ENCODE data around the gene EYS. TPM values are rescaled to one million over a fixed set of nuclear protein-coding genes. Genes with fewer than 3 reads are reported as not detected.

EYS gene
- total and polyA plus RNA-seq, 2 of the 13 experiments (the other 11 are each of a cell fraction or from before 2014, with no cell fraction given), result 0.04 to 0.07 TPM

DNA sequence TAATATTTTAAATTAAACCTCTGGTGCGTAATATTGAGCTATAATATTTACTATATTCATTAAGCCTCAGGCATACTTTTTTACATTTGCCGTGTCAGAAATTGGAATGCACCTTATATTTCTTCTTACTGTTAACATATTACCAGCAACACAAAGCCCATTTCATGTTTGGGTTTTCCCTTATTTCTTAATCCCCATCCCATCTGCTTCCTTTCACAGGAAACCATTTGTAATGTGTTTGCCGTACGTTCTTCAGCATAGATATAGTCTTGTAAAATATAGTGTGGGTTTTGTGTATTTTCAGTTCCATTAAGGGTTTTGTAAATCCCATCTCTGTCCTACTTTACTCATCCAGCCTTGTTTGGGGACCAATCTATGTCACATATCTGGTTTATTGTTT is 6.5 kb downstream of the EYS start:
- H3K27ac ChIP-seq (ENCODE audit: extremely low read length, insufficient read depth, low read length), result no peak overlapping the region
- no peak overlapping the region for H3K9ac ChIP-seq (ENCODE audit: insufficient read depth, low read depth, low read length)
- no peak for DNase-seq (ENCODE audit: low spot score)
- no peak overlapping the region for H3K4me2 ChIP-seq (ENCODE audit: low read depth, low read length)
- POLR2A ChIA-PET, result no interaction called here
- ATAC-seq, result no peak
- H3K9me3 ChIP-seq (ENCODE audit: low read length), result no peaks in the 10 kb centered on the region
- no peak for FAIRE-seq
- WGBS (ENCODE audit: low lambda C conversion rate), result 57% methylated on average over 4 of the region's 4 CpGs
- no peaks in the 10 kb centered on the region for H4K20me1 ChIP-seq (ENCODE audit: insufficient read depth, low read length)
- in situ Hi-C loops (cut with HindIII; ENCODE audit: extremely low pct_ligation_motif_present, low pct_unique_long_range_greater_than_20kb) (no loop called here), intact Hi-C loops (cut with micrococcal nuclease; ENCODE audit: unreplicated experiment) (no loop called here)
- no peaks in the 10 kb centered on the region for H3K79me2 ChIP-seq (ENCODE audit: insufficient read depth, low read length)
- no peak overlapping the region for H2AFZ ChIP-seq (ENCODE audit: low read length)
- no peaks in the 10 kb centered on the region for H3K4me1 ChIP-seq (ENCODE audit: insufficient read depth, low read length)
- no peak overlapping the region for H3K4me3 ChIP-seq (replicated peaks in 1 of 3; ENCODE audit: insufficient read depth in 1 of 3, low read depth in 2 of 3, low read length in 3 of 3)
- H3K36me3 ChIP-seq (replicated peaks in 1 of 2; ENCODE audit: control insufficient read depth in 1 of 2, insufficient read depth in 2 of 2, low read length in 2 of 2), result no peaks in the 10 kb centered on the region
- BruUV-seq (replicated peaks), result no TSS peak
- TF ChIP-seq NCOA2 (CRISPR knock-in tag; IDR thresholded peaks at IDR 0.05), result no peak
- no peak for TF ChIP-seq ZNF138 (CRISPR knock-in tag; IDR thresholded peaks at IDR 0.05; ENCODE audit: low read depth)
- TF ChIP-seq RAD51 (IDR thresholded peaks at IDR 0.05; ENCODE audit: borderline replicate concordance), result no peak
- TF ChIP-seq, protein P1, sequence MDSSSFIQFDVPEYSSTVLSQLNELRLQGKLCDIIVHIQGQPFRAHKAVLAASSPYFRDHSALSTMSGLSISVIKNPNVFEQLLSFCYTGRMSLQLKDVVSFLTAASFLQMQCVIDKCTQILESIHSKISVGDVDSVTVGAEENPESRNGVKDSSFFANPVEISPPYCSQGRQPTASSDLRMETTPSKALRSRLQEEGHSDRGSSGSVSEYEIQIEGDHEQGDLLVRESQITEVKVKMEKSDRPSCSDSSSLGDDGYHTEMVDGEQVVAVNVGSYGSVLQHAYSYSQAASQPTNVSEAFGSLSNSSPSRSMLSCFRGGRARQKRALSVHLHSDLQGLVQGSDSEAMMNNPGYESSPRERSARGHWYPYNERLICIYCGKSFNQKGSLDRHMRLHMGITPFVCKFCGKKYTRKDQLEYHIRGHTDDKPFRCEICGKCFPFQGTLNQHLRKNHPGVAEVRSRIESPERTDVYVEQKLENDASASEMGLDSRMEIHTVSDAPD (CRISPR knock-in tag; IDR thresholded peaks at IDR 0.05), result no peak
- TF ChIP-seq SP1 (IDR thresholded peaks at IDR 0.05), result no peak
- no peak for TF ChIP-seq SP1 (CRISPR knock-in tag; IDR thresholded peaks at IDR 0.05)
- TF ChIP-seq SRSF4 (IDR thresholded peaks at IDR 0.05; ENCODE audit: low read depth, low read length, poor library complexity, severe bottlenecking), result no peak
- no peak for TF ChIP-seq MLLT10 (CRISPR knock-in tag; IDR thresholded peaks at IDR 0.05)
- TF ChIP-seq EHMT2 (IDR thresholded peaks at IDR 0.05; ENCODE audit: borderline replicate concordance, low read depth, low read length), result no peak
- TF ChIP-seq TEAD2 (CRISPR knock-in tag; IDR thresholded peaks at IDR 0.05), result no peak
- no peak for TF ChIP-seq SP2 (CRISPR knock-in tag; IDR thresholded peaks at IDR 0.05)
- TF ChIP-seq ZNF530 (CRISPR knock-in tag; IDR thresholded peaks at IDR 0.05; ENCODE audit: low read depth), result no peak
- TF ChIP-seq RBAK (CRISPR knock-in tag; IDR thresholded peaks at IDR 0.05), result no peak
- no peak for TF ChIP-seq ATF7-NPFF (CRISPR knock-in tag; IDR thresholded peaks at IDR 0.05; ENCODE audit: low read depth)
- TF ChIP-seq ZSCAN31 (CRISPR knock-in tag; IDR thresholded peaks at IDR 0.05; ENCODE audit: low read depth), result no peak
- no peak for TF ChIP-seq ZBTB3 (CRISPR knock-in tag; IDR thresholded peaks at IDR 0.05; ENCODE audit: borderline replicate concordance, low read depth)
- no peak for TF ChIP-seq NFE2L1 (CRISPR knock-in tag; IDR thresholded peaks at IDR 0.05; ENCODE audit: borderline replicate concordance)
- no peak for TF ChIP-seq KDM5A (IDR thresholded peaks at IDR 0.05; ENCODE audit: borderline replicate concordance, low read length)
- CTCF ChIA-PET (ENCODE audit: low intra/inter-chr PET ratio, low total read pairs), result no interaction called here
- no peaks in the 10 kb centered on the region for H3K27me3 ChIP-seq (ENCODE audit: control insufficient read depth in 1 of 2, insufficient read depth in 2 of 2, low read length in 2 of 2)

Data from HepG2 (cell line).